ENCODE data around the gene IL7R. TPM values are rescaled to one million over a fixed set of nuclear protein-coding genes. Genes with fewer than 3 reads are reported as not detected.

Gene IL7R
- polyA plus RNA-seq, 2 of the 4 experiments (the other 2 are of a cell fraction), result 0.13 to 0.18 TPM

DNA sequence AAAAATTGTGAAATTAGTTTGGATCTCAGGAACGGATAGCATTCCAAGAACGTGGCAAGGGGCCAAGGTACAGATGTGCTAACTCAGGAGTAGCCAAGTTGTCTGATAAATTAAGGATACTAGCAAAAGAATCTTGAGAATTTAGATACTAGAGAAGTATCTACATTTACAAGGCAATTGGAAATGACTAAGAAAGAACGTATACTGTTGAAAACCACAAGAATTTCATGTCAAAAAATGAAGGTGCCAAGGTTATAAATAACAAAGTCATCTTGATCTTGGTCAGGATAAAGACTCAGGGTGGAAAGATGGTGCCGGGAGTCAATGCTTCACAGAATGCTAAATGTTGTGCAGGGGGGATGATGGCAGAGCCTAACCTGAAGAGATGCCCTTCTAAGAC, 62.5 kb downstream of the IL7R start:
- Histone ChIP-seq H3K9me3 (no peaks in the 10 kb centered on the region), H3K27ac (no peak overlapping the region), H3K4me3 (no peak overlapping the region), H3K4me2 (no peak overlapping the region), H3K4me1 (no peaks in the 10 kb centered on the region)
- ChIA-PET POLR2A (no interaction called here), CTCF (interaction anchor here (0.9 kb wide), 1 partner anchor 141 kb away, joined by 4 read pairs; no protein-coding TSS in a partner anchor)
- 8% methylated on average over 4 of the region's 4 CpGs for WGBS (ENCODE audit: missing lambda C conversion rate)
- ATAC-seq, result no peak
- TF ChIP-seq POLR2AphosphoS2 (conservative IDR thresholded peaks at IDR 0.05; ENCODE audit: low read length) (no peak), SMC3 (IDR thresholded peaks at IDR 0.05) (no peak), CHD4 (IDR thresholded peaks at IDR 0.05; ENCODE audit: borderline replicate concordance) (no peak), KDM5A (IDR thresholded peaks at IDR 0.05) (no peak), CBX2 (IDR thresholded peaks at IDR 0.05; ENCODE audit: borderline replicate concordance, low read depth) (no peak), NPAS2 (CRISPR knock-in tag; IDR thresholded peaks at IDR 0.05; ENCODE audit: borderline replicate concordance) (no peak), CHD2 (IDR thresholded peaks at IDR 0.05; ENCODE audit: low read length, partially characterized antibody) (no peak), EHF (CRISPR knock-in tag; IDR thresholded peaks at IDR 0.05) (no peak), ESRRA (IDR thresholded peaks at IDR 0.05; ENCODE audit: borderline replicate concordance, low read length) (no peak), HOXB13 (CRISPR knock-in tag; IDR thresholded peaks at IDR 0.05; ENCODE audit: low read depth) (no peak), FOXS1 (CRISPR knock-in tag; IDR thresholded peaks at IDR 0.05) (no peak), EP300 (IDR thresholded peaks at IDR 0.05) (no peak), MAFK (IDR thresholded peaks at IDR 0.05; ENCODE audit: partially characterized antibody) (no peak), JUN (IDR thresholded peaks at IDR 0.05) (no peak)
- FAIRE-seq, result no peak
- DNase-seq (ENCODE audit: low read depth in 1 of 2, low spot score in 1 of 2), result no peak

DNA sequence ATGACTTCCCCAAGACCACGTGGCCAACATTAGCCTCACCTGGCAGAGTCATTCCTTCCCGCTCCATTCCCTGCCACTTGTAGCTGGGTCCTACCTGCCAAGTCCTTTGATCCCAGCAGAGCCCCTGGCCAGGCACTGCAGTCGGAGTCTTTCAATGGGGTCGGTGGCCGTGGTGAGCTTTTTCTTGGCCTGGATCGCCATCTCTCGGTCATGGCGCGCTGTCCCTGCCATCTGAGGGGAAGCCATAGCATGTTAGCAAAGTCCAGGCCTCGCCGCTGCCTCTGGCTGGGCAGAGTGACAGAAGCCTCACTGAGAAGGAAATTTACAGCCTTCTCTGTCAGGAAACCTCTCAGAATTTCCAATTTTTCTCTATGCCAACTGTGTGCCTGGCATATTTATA, 64.2 kb downstream of the IL7R start:
- 36% methylated on average over 11 of the region's 11 CpGs for WGBS (ENCODE audit: missing lambda C conversion rate)
- Histone ChIP-seq H3K27ac (no peak overlapping the region), H3K4me3 (no peak overlapping the region), H3K4me1 (no peaks in the 10 kb centered on the region), H3K4me2 (no peak overlapping the region), H3K9me3 (no peaks in the 10 kb centered on the region)
- FAIRE-seq, result no peak
- TF ChIP-seq MAFK (IDR thresholded peaks at IDR 0.05; ENCODE audit: partially characterized antibody) (no peak), KDM5A (IDR thresholded peaks at IDR 0.05) (no peak), RFX5 (IDR thresholded peaks at IDR 0.05) (no peak), RAD21 (conservative IDR thresholded peaks at IDR 0.05 in 1 of 2, IDR thresholded peaks at IDR 0.05 in 1 of 2) (no peak), ZFP36 (IDR thresholded peaks at IDR 0.05; ENCODE audit: borderline replicate concordance, partially characterized antibody) (no peak), POLR2AphosphoS2 (conservative IDR thresholded peaks at IDR 0.05; ENCODE audit: low read length) (no peak), TP53 (CRISPR knock-in tag; IDR thresholded peaks at IDR 0.05) (no peak), NPAS2 (CRISPR knock-in tag; IDR thresholded peaks at IDR 0.05; ENCODE audit: borderline replicate concordance) (no peak), JUN (IDR thresholded peaks at IDR 0.05) (no peak)
- TF ChIP-seq, protein P1, sequence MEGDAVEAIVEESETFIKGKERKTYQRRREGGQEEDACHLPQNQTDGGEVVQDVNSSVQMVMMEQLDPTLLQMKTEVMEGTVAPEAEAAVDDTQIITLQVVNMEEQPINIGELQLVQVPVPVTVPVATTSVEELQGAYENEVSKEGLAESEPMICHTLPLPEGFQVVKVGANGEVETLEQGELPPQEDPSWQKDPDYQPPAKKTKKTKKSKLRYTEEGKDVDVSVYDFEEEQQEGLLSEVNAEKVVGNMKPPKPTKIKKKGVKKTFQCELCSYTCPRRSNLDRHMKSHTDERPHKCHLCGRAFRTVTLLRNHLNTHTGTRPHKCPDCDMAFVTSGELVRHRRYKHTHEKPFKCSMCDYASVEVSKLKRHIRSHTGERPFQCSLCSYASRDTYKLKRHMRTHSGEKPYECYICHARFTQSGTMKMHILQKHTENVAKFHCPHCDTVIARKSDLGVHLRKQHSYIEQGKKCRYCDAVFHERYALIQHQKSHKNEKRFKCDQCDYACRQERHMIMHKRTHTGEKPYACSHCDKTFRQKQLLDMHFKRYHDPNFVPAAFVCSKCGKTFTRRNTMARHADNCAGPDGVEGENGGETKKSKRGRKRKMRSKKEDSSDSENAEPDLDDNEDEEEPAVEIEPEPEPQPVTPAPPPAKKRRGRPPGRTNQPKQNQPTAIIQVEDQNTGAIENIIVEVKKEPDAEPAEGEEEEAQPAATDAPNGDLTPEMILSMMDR (IDR thresholded peaks at IDR 0.05), result no peak
- TF ChIP-seq, protein P2, sequence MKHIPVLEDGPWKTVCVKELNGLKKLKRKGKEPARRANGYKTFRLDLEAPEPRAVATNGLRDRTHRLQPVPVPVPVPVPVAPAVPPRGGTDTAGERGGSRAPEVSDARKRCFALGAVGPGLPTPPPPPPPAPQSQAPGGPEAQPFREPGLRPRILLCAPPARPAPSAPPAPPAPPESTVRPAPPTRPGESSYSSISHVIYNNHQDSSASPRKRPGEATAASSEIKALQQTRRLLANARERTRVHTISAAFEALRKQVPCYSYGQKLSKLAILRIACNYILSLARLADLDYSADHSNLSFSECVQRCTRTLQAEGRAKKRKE (CRISPR knock-in tag; IDR thresholded peaks at IDR 0.05; ENCODE audit: low read depth), result no peak
- peak in 1 of 2 experiments; percentile 4 for DNase-seq (ENCODE audit: low read depth in 1 of 2, low spot score in 1 of 2)
- POLR2A ChIA-PET, result no interaction called here
- ATAC-seq, result no peak
- CTCF ChIA-PET, result interaction anchor here (0.8 kb wide), 1 partner anchor 148 kb away, joined by 3 read pairs; no protein-coding TSS in a partner anchor

DNA sequence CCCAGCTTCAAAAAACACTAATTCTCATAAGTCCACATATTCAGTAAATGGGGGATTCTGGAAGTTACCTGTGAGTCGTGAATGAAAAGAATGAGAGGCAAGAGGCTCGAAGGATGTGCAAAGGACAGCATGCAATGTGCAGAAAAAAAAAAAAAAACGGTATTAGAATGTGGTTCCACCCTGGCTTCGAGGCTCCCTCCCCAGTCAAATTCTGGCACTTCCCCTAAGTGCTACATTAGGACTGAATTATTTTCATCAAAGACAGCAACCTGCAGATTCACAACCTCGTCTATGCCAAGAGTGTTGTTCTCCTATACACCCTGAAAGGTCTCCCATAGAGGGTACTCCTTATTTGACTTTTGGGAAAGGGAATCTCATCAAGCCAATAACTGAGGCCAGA, 65.2 kb downstream of the IL7R start:
- H3K4me2 ChIP-seq, result no peak overlapping the region
- ChIA-PET CTCF (interaction anchor here (1.1 kb wide), 1 partner anchor 144 kb away, joined by 6 read pairs; no protein-coding TSS in a partner anchor), POLR2A (no interaction called here)
- TF ChIP-seq HOXA7 (CRISPR knock-in tag; IDR thresholded peaks at IDR 0.05), result no peak
- TF ChIP-seq, protein P2 (CRISPR knock-in tag; IDR thresholded peaks at IDR 0.05; ENCODE audit: low read depth), result no peak
- no peak for TF ChIP-seq RAD21 (conservative IDR thresholded peaks at IDR 0.05 in 1 of 2, IDR thresholded peaks at IDR 0.05 in 1 of 2)
- TF ChIP-seq EP300 (IDR thresholded peaks at IDR 0.05), result no peak
- TF ChIP-seq CHD2 (IDR thresholded peaks at IDR 0.05; ENCODE audit: low read length, partially characterized antibody), result no peak
- TF ChIP-seq KDM5A (IDR thresholded peaks at IDR 0.05), result no peak
- no peak for TF ChIP-seq CBX2 (IDR thresholded peaks at IDR 0.05; ENCODE audit: borderline replicate concordance, low read depth)
- no peak for TF ChIP-seq SREBF2 (IDR thresholded peaks at IDR 0.05)
- no peak for TF ChIP-seq RNF2 (IDR thresholded peaks at IDR 0.05; ENCODE audit: borderline replicate concordance, low read depth)
- no peak for TF ChIP-seq KDM1A (IDR thresholded peaks at IDR 0.05; ENCODE audit: low read depth)
- no peak overlapping the region for H3K27ac ChIP-seq
- no peak overlapping the region for H3K4me3 ChIP-seq
- 2% methylated on average over 5 of the region's 5 CpGs for WGBS (ENCODE audit: missing lambda C conversion rate)
- H3K4me1 ChIP-seq, result no peaks in the 10 kb centered on the region
- FAIRE-seq (no peak), ATAC-seq (no peak), DNase-seq (ENCODE audit: low read depth in 1 of 2, low spot score in 1 of 2) (no peak)
- H3K9me3 ChIP-seq, result no peaks in the 10 kb centered on the region
